CD14-positive monocyte (primary cell): Measurements from ENCODE around the gene CSKMT. TPM values are rescaled to one million over a fixed set of nuclear protein-coding genes. Genes with fewer than 3 reads are reported as not detected.
"Not testable (repeated sequence)": the region's sequence is repeated elsewhere in the genome, so short reads cannot be mapped to it uniquely, and the experiment has no call there.

ENCODE experiments used
- DNase-seq, 3 donors: peaks; one replicate each; pipeline ENCODE4 v3.0.0-alpha.2; 2011 to 2022
- H2AFZ ChIP-seq: 2 replicates; pipeline ENCODE4 v1.6.0; 2012; ENCODE audit warnings: mild to moderate bottlenecking, low read depth, low read length, inconsistent platforms; ENCODE audit not compliant: insufficient read depth, poor library complexity, severe bottlenecking
- H3K27ac ChIP-seq, 2 donors: 1 replicate in 1 of 2; 2 replicates in 1 of 2; pipeline ENCODE4 v1.5.1; 2012 to 2013; ENCODE audit warnings: low read length in 2 of 2, control low read depth in 1 of 2, inconsistent platforms in 1 of 2, low read depth in 1 of 2, mild to moderate bottlenecking in 1 of 2
- H3K27me3 ChIP-seq, 2 donors: one replicate each; pipeline versions ENCODE4 v1.6.0 to v1.6.1; 2011 to 2013; ENCODE audit warnings: low read length in 2 of 2; ENCODE audit not compliant: control insufficient read depth in 2 of 2, insufficient read depth in 2 of 2
- H3K36me3 ChIP-seq, 2 donors: replicated peaks in 1 of 2; 1 replicate in 1 of 2; 2 replicates in 1 of 2; pipeline versions ENCODE4 v1.5.1 to v1.6.1; 2012 to 2013; ENCODE audit warnings: low read length in 2 of 2, control low read depth in 1 of 2, inconsistent platforms in 1 of 2, mild to moderate bottlenecking in 1 of 2; ENCODE audit not compliant: insufficient read depth in 2 of 2, control insufficient read depth in 1 of 2
- H3K4me1 ChIP-seq, 2 donors: 1 replicate in 1 of 2; 2 replicates in 1 of 2; pipeline versions ENCODE4 v1.5.1 to v1.6.1; 2012 to 2013; ENCODE audit warnings: low read length in 2 of 2, control low read depth in 1 of 2, inconsistent platforms in 1 of 2, mild to moderate bottlenecking in 1 of 2, moderate library complexity in 1 of 2; ENCODE audit not compliant: insufficient read depth in 2 of 2, control insufficient read depth in 1 of 2
- H3K4me2 ChIP-seq: replicated peaks from 2 replicates; pipeline ENCODE3; 2012; ENCODE audit warnings: low read length, moderate library complexity, mild to moderate bottlenecking; ENCODE audit not compliant: poor library complexity, severe bottlenecking; ENCODE audit errors: extremely low read depth
- H3K4me3 ChIP-seq, 3 experiments: fragments of 200-600 bp in 1 of 3; sonication (generic) in 1 of 3; replicated peaks in 1 of 3; 1 replicate in 2 of 3; 2 replicates in 1 of 3; pipeline ENCODE4 v1.5.1; 2011 to 2013; ENCODE audit warnings: low read length in 3 of 3, mild to moderate bottlenecking in 3 of 3, control low read depth in 2 of 3, low read depth in 2 of 3, inconsistent platforms in 1 of 3, moderate library complexity in 1 of 3
- H3K79me2 ChIP-seq: 2 replicates; pipeline ENCODE4 v1.6.0; 2012; ENCODE audit warnings: mild to moderate bottlenecking, control low read depth, inconsistent platforms, low read length, moderate library complexity; ENCODE audit not compliant: insufficient read depth
- H3K9ac ChIP-seq: 2 replicates; pipeline ENCODE4 v1.6.0; 2017; ENCODE audit warnings: low read length, mild to moderate bottlenecking; ENCODE audit not compliant: insufficient read depth, poor library complexity, severe bottlenecking
- H3K9me3 ChIP-seq, 2 donors: replicated peaks in 1 of 2; 1 replicate in 1 of 2; 2 replicates in 1 of 2; pipeline versions ENCODE4 v1.5.1 to v1.6.1; 2012 to 2013; ENCODE audit warnings: low read length in 2 of 2, control low read depth in 1 of 2; ENCODE audit not compliant: control insufficient read depth in 1 of 2, insufficient read depth in 1 of 2
- H4K20me1 ChIP-seq: 2 replicates; pipeline ENCODE4 v1.6.0; 2012; ENCODE audit warnings: mild to moderate bottlenecking, low read length, control low read depth, moderate library complexity; ENCODE audit not compliant: insufficient read depth
- H3K27ac Mint-ChIP-seq, 7 donors: one replicate each; pipeline ENCODE4 v1.8.0; 2020; ENCODE audit warnings: mild to moderate bottlenecking in 7 of 7, mixed read lengths in 7 of 7, moderate library complexity in 6 of 7, inconsistent platforms in 2 of 7
- H3K27me3 Mint-ChIP-seq, 3 donors: one replicate each; pipeline ENCODE4 v1.8.0; 2021 to 2022; ENCODE audit warnings: low read depth in 3 of 3, mild to moderate bottlenecking in 3 of 3, mixed read lengths in 3 of 3, moderate library complexity in 3 of 3, inconsistent platforms in 1 of 3
- H3K36me3 Mint-ChIP-seq, 2 donors: one replicate each; pipeline ENCODE4 v1.8.0; 2020; ENCODE audit warnings: mixed read lengths in 2 of 2, inconsistent platforms in 1 of 2, mild to moderate bottlenecking in 1 of 2
- H3K4me1 Mint-ChIP-seq: one replicate; pipeline ENCODE4 v1.8.0; 2020; ENCODE audit warnings: mild to moderate bottlenecking, mixed read lengths
- H3K4me3 Mint-ChIP-seq, 2 donors: one replicate each; pipeline ENCODE4 v1.8.0; 2020; ENCODE audit warnings: mild to moderate bottlenecking in 2 of 2, mixed read lengths in 2 of 2, moderate library complexity in 1 of 2
- H3K9me3 Mint-ChIP-seq, 7 donors: one replicate each; pipeline ENCODE4 v1.8.0; 2020 to 2022; ENCODE audit warnings: mixed read lengths in 7 of 7, mild to moderate bottlenecking in 6 of 7, moderate library complexity in 6 of 7, inconsistent platforms in 2 of 7
- WGBS: methylation state at CpG from one replicate; pipeline ENCODE4 v1.1.5; 2013; ENCODE audit warnings: missing lambda C conversion rate; ENCODE audit not compliant: insufficient coverage; 5-methylcytosine and 5-hydroxymethylcytosine counted together
- intact Hi-C, 2 donors: fragments of 100-400 bp; cut with micrococcal nuclease; formaldehyde crosslinking; loops; one replicate each; pipeline versions ENCODE4 v1.15.0 to v1.15.1; 2023
- polyA minus RNA-seq: library from RNA; depleted of rRNA, polyadenylated mRNA; stranded (reverse); fragments of >200 nt; gene quantifications from 2 replicates; pipeline ENCODE4 v1.2.3, GENCODE V29; 2012
- polyA plus RNA-seq, 3 donors: library from polyadenylated mRNA; depleted of rRNA in 1 of 3; unstranded in 2 of 3; stranded (reverse) in 1 of 3; fragments of 300-500 nt in 2 of 3; fragments of >200 nt in 1 of 3; fragmentation: Illumina TruSeq in 2 of 3; gene quantifications; 1 replicate in 2 of 3; 2 replicates in 1 of 3; pipeline ENCODE4 v1.2.3, GENCODE V29; 2012 to 2021
- total RNA-seq, 12 experiments: library from RNA in 1 of 12; stranded (reverse) in 1 of 12; fragments of 120-200 nt in 1 of 12; gene quantifications; one replicate each; pipeline ENCODE4 v1.2.4 and lab custom pipeline; 2013 to 2026; ENCODE audit warnings: mixed read lengths in 6 of 12, inconsistent platforms in 1 of 12
- TF ChIP-seq, protein P1 (sequence below): fragments of 200-600 bp; IDR thresholded peaks from one replicate; pipeline ENCODE4 v1.8.0; 2022; ENCODE audit warnings: antibody characterized with exemption, mild to moderate bottlenecking

Gene CSKMT, protein sequence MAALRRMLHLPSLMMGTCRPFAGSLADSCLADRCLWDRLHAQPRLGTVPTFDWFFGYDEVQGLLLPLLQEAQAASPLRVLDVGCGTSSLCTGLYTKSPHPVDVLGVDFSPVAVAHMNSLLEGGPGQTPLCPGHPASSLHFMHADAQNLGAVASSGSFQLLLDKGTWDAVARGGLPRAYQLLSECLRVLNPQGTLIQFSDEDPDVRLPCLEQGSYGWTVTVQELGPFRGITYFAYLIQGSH
- 6.2 TPM for total RNA-seq (2013)
- polyA plus RNA-seq, result 1 to 10 TPM in 2 of 3 donors, under 1 TPM in 1; 0.73 to 4.9 (median 1.4) TPM
- 0.97 and 8.1 TPM in 2 replicates for polyA minus RNA-seq
- 8.6 to 104 (median 17.4) reads per million in 11 experiments for total RNA-seq (lab: John Stamatoyannopoulos, UW)

DNA sequence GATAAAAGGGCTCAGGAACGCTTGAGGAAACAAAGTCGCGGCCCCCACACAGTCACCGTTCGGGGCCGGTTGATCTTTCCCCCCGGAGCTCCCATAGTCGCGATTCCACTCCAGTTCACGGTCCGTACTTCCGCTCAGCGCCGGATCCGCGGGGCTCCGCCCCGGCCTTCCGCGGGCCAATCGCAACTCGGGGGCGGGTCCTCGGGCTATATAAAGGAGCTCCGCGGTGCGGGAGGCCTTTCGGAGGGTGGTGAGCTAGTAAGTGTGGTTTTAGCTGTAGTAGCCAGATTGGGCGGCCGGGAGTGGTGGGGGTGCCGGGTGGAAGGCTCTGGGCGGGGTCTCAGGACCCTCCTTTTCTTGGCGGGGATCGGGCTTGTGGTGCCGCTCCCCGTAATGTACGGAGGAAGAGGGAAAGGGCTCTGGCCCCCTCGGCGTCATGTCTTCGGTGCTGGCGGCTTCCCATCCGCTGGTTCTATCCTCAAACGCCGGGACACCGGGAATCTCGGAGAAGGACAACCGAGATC is at the start of gene CSKMT, which contains the start of gene C11orf98:
TSS of gene CSKMT (plus strand) at position 238 of the 524 bp plus-strand sequence. CDS start 568 bp downstream, outside the sequence.
TSS of gene C11orf98 (minus strand) at position 136 of the 524 bp plus-strand sequence. CDS start at position 95, 41 bp downstream.
- peaks cover 18% of the 10 kb centered on the region for H4K20me1 ChIP-seq
- peak within 1 kb of the TSS; percentile 92 to 97 for H3K4me3 Mint-ChIP-seq
- H3K4me3 ChIP-seq, result peak within 1 kb of the TSS; percentile 70 to 99 (median 99)
- H3K36me3 ChIP-seq, result peaks cover 10 to 27% of the 10 kb centered on the region in 2 donors
- peak within 1 kb of the TSS; percentile 90 for H3K4me2 ChIP-seq
- H3K9ac ChIP-seq, result peak within 1 kb of the TSS; percentile 78
- no peaks in the 10 kb centered on the region for H3K27me3 ChIP-seq
- peak within 1 kb of the TSS; percentile 80 to 94 (median 93) for H3K27ac Mint-ChIP-seq
- peaks cover 53% of the 10 kb centered on the region for H3K79me2 ChIP-seq
- H3K4me1 Mint-ChIP-seq, result peaks cover 42% of the 10 kb centered on the region
- peaks cover 14 to 36% of the 10 kb centered on the region in 2 donors for H3K36me3 Mint-ChIP-seq
- intact Hi-C loops, result loop anchor here in 1 of 2 donors (2.0 kb wide), 1 partner anchor 14 kb away; the partner anchor contains the start of gene UBXN1
- H3K27me3 Mint-ChIP-seq, result no peaks in the 10 kb centered on the region
- peaks cover 24 to 28% of the 10 kb centered on the region in 2 donors for H3K4me1 ChIP-seq
- H2AFZ ChIP-seq, result peak within 1 kb of the TSS; percentile 95
- peak; percentile 87 to 89 (median 89) for DNase-seq
- peak within 1 kb of the TSS; percentile 66 to 86 for H3K27ac ChIP-seq
- H3K9me3 ChIP-seq, result no peaks in the 10 kb centered on the region
- no peaks in the 10 kb centered on the region for H3K9me3 Mint-ChIP-seq
- TF ChIP-seq, protein P1, sequence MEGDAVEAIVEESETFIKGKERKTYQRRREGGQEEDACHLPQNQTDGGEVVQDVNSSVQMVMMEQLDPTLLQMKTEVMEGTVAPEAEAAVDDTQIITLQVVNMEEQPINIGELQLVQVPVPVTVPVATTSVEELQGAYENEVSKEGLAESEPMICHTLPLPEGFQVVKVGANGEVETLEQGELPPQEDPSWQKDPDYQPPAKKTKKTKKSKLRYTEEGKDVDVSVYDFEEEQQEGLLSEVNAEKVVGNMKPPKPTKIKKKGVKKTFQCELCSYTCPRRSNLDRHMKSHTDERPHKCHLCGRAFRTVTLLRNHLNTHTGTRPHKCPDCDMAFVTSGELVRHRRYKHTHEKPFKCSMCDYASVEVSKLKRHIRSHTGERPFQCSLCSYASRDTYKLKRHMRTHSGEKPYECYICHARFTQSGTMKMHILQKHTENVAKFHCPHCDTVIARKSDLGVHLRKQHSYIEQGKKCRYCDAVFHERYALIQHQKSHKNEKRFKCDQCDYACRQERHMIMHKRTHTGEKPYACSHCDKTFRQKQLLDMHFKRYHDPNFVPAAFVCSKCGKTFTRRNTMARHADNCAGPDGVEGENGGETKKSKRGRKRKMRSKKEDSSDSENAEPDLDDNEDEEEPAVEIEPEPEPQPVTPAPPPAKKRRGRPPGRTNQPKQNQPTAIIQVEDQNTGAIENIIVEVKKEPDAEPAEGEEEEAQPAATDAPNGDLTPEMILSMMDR, result no peak
- WGBS, result under 1% methylated on average over 46 of the region's 47 CpGs

DNA sequence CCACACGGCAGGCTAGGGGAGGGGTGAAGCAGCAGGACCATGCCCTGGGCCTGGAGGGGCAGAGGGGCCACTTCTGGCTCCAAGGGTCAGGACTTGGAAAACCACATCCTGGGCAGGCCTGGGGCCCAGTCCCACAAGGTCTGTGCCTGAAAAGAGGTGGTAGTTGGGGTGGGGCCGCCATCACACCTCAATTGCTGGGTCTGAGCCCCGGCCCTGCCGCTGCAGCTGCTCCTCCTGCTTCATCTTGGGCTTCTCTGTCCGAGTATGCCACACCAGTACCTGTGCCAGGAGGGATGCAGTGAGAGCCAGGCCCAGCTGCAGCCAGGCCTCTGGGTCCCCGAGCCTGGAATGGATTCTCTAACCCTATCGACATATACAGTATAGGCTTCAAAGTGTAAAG is 49.6 kb upstream of the CSKMT start:
- H3K4me3 ChIP-seq, result no peak overlapping the region
- H3K4me1 Mint-ChIP-seq, result peaks cover 20% of the 10 kb centered on the region
- H3K27me3 ChIP-seq, result no peaks in the 10 kb centered on the region
- peak overlapping the region in 1 of 7 donors; percentile 36 for H3K27ac Mint-ChIP-seq
- no peak overlapping the region for H3K9ac ChIP-seq
- 100% methylated on average over 2 of the region's 7 CpGs for WGBS
- peaks cover 27 to 48% of the 10 kb centered on the region in 2 donors for H3K36me3 Mint-ChIP-seq
- DNase-seq, result no peak
- H3K9me3 ChIP-seq, result no peaks in the 10 kb centered on the region
- no peak overlapping the region for H3K4me3 Mint-ChIP-seq
- H3K79me2 ChIP-seq, result peaks cover 28% of the 10 kb centered on the region
- TF ChIP-seq, protein P1, result no peak
- peaks cover 20 to 28% of the 10 kb centered on the region in 2 donors for H3K4me1 ChIP-seq
- H3K27ac ChIP-seq, result no peak overlapping the region
- H3K27me3 Mint-ChIP-seq, result no peaks in the 10 kb centered on the region
- peaks cover 16 to 32% of the 10 kb centered on the region in 2 donors for H3K36me3 ChIP-seq
- no peak overlapping the region for H2AFZ ChIP-seq
- no peaks in the 10 kb centered on the region for H4K20me1 ChIP-seq
- H3K9me3 Mint-ChIP-seq, result no peaks in the 10 kb centered on the region
- H3K4me2 ChIP-seq, result no peak overlapping the region
- intact Hi-C loops, result loop anchor here in 1 of 2 donors (10.0 kb wide), 1 partner anchor 239 kb away; no protein-coding TSS in a partner anchor

DNA sequence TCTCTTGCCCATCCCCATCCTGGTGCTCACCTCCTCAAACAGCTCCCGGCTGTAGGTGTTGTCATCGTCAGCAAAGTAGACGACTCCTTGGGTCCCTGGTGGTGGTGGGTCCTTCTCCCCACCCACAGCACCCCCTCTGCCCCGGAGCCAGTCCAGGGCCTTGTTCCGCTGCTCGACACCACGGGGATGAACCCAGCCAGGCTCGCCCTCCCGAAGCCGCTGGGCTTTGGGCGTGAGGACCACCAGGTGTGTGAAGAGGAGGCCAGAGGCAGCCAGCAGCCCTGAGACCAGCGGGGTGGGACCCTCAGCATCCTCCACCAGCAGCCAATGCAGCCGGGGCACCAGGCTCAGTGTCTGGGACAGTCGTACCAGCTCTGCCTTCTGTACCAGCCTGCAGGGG is 48.2 kb upstream of the CSKMT start:
- not testable (repeated sequence) for H3K9ac ChIP-seq, H3K9me3 Mint-ChIP-seq, H2AFZ ChIP-seq, H3K9me3 ChIP-seq, H3K27ac ChIP-seq, H3K4me3 Mint-ChIP-seq, H3K4me2 ChIP-seq, H3K4me3 ChIP-seq, H3K27ac Mint-ChIP-seq, DNase-seq, H3K27me3 ChIP-seq, H4K20me1 ChIP-seq, H3K27me3 Mint-ChIP-seq
- intact Hi-C loops, result loop anchor here in 1 of 2 donors (10.0 kb wide), 1 partner anchor 238 kb away; no protein-coding TSS in a partner anchor
- peaks cover 25 to 45% of the 10 kb centered on the region in 2 donors for H3K36me3 Mint-ChIP-seq
- 94% methylated on average over 2 of the region's 14 CpGs for WGBS
- Histone ChIP-seq H3K36me3 (peaks cover 14 to 32% of the 10 kb centered on the region in 2 donors), H3K4me1 (peaks cover 18 to 26% of the 10 kb centered on the region in 2 donors), H3K79me2 (peaks cover 21% of the 10 kb centered on the region)
- H3K4me1 Mint-ChIP-seq, result peaks cover 20% of the 10 kb centered on the region
